ENCODE results near the gene C1orf115.
"Not testable (repeated sequence)": the region's sequence is repeated elsewhere in the genome, so short reads cannot be mapped to it uniquely, and the experiment has no call there.

The C1orf115 gene

GRCh38 chr1:220695426-220695825 lies 5.3 kb downstream of the C1orf115 start:
- DNase-seq = no peak

GRCh38 chr1:220696226-220696862 lies 6.2 kb downstream of the C1orf115 start:
- DNase-seq = no peak

GRCh38 chr1:220696863-220697231 lies 6.7 kb downstream of the C1orf115 start:
- no peak for DNase-seq

- no peak for DNase-seq
Observed at GRCh38 chr1:220697326-220697725, 7.2 kb downstream of the C1orf115 start.

- DNase-seq = no peak
Observed at GRCh38 chr1:220698607-220699016, 8.4 kb downstream of the C1orf115 start.

GRCh38 chr1:220699044-220699443 lies 8.9 kb downstream of the C1orf115 start:
- no peak for DNase-seq

GRCh38 chr1:220700556-220701179 lies 10.5 kb downstream of the C1orf115 start:
- DNase-seq = no peak

GRCh38 chr1:220701974-220702373 lies 11.8 kb downstream of the C1orf115 start:
- DNase-seq = no peak

- no peak for DNase-seq
Observed at GRCh38 chr1:220702733-220703270, 12.6 kb downstream of the C1orf115 start.

- DNase-seq = no peak
Observed at GRCh38 chr1:220703305-220703704, 13.1 kb downstream of the C1orf115 start.

GRCh38 chr1:220705782-220706181 lies 15.6 kb downstream of the C1orf115 start:
- no peak for DNase-seq

GRCh38 chr1:220706480-220706879 lies 16.3 kb downstream of the C1orf115 start:
- DNase-seq = no peak

- DNase-seq = no peak
Observed at GRCh38 chr1:220707160-220707559, 17.0 kb downstream of the C1orf115 start.

- no peak for DNase-seq
Observed at GRCh38 chr1:220708244-220708643, 18.1 kb downstream of the C1orf115 start.

- no peak for DNase-seq
Observed at GRCh38 chr1:220708936-220709801, 19.0 kb downstream of the C1orf115 start.

GRCh38 chr1:220710333-220710732 lies 20.2 kb downstream of the C1orf115 start:
- no peak for DNase-seq

GRCh38 chr1:220711056-220711809 lies 21.1 kb downstream of the C1orf115 start:
- no peak for DNase-seq

- not testable (repeated sequence) for DNase-seq
Observed at GRCh38 chr1:220715986-220716385, 25.8 kb downstream of the C1orf115 start.

- no peak for DNase-seq
Observed at GRCh38 chr1:220717800-220718640, 27.9 kb downstream of the C1orf115 start.

GRCh38 chr1:220721266-220721665 lies 31.1 kb downstream of the C1orf115 start:
- DNase-seq = not testable (repeated sequence)

- no peak for DNase-seq
Observed at GRCh38 chr1:220726634-220727033, 36.5 kb downstream of the C1orf115 start.

GRCh38 chr1:220727519-220727918 lies 37.4 kb downstream of the C1orf115 start:
- DNase-seq = no peak

Data from central memory CD4-positive, alpha-beta T cell (primary cell).